OCI-LY7 (cell line): ENCODE data around the gene ARL3. TPM values are rescaled to one million over a fixed set of nuclear protein-coding genes. Genes with fewer than 3 reads are reported as not detected.

Experiments used
- BruUV-seq: library from RNA; stranded (reverse); fragments of 400-500 nt; replicated peaks from 2 replicates; lab custom pipeline; 2021; lab: Mats Ljungman, UMichigan
- CTCF ChIA-PET: fragments of 300-600 bp; sonication (Branson Sonifier 250); formaldehyde crosslinking; loops from one replicate; lab custom pipeline; 2022; ENCODE audit warnings: antibody characterized with exemption; ENCODE audit not compliant: unreplicated experiment; lab: Charles Lee
- POLR2A ChIA-PET: fragments of 300-600 bp; sonication (Branson Sonifier 250); formaldehyde crosslinking; loops from one replicate; lab custom pipeline; 2022; ENCODE audit warnings: antibody characterized with exemption; lab: Charles Lee
- DNase-seq: peaks from one replicate; pipeline ENCODE4 v3.0.0-alpha.2; 2015; ENCODE audit warnings: low spot score
- H2AFZ ChIP-seq: fragments of 200-600 bp; sonication (generic), shearing (Covaris generic); 2 replicates; pipeline ENCODE4 v1.6.1; 2014; ENCODE audit warnings: mild to moderate bottlenecking, antibody characterized with exemption, low read length, moderate library complexity
- H3K27ac ChIP-seq: fragments of 200-600 bp; sonication (generic); 2 replicates; pipeline ENCODE4 v1.5.1; 2014; ENCODE audit warnings: mixed run types, low read depth, mild to moderate bottlenecking, moderate library complexity, low read length, inconsistent platforms; ENCODE audit not compliant: poor library complexity, severe bottlenecking
- H3K36me3 ChIP-seq: fragments of 200-600 bp; sonication (generic); 2 replicates; pipeline ENCODE4 v1.6.1; 2014; ENCODE audit warnings: mild to moderate bottlenecking, antibody characterized with exemption, low read length, moderate library complexity, mixed read lengths; ENCODE audit not compliant: insufficient read depth
- H3K4me1 ChIP-seq: fragments of 200-600 bp; sonication (generic); 2 replicates; pipeline ENCODE4 v1.5.1; 2014; ENCODE audit warnings: mild to moderate bottlenecking, low read length; ENCODE audit not compliant: insufficient read depth, poor library complexity, severe bottlenecking
- H3K4me2 ChIP-seq: fragments of 200-600 bp; sonication (generic); 2 replicates; pipeline ENCODE4 v1.6.1; 2014; ENCODE audit warnings: mild to moderate bottlenecking, low read length
- H3K4me3 ChIP-seq: fragments of 200-600 bp; sonication (generic); 2 replicates; pipeline ENCODE4 v1.5.1; 2014; ENCODE audit warnings: mild to moderate bottlenecking, low read depth, low read length; ENCODE audit not compliant: poor library complexity, severe bottlenecking
- H3K79me2 ChIP-seq: fragments of 200-600 bp; sonication (generic); 2 replicates; pipeline ENCODE4 v1.6.1; 2016; ENCODE audit warnings: low read depth, mild to moderate bottlenecking, low read length, moderate library complexity, mixed read lengths; ENCODE audit not compliant: insufficient read depth
- H3K9me2 ChIP-seq: fragments of 200-600 bp; sonication (generic); 2 replicates; pipeline ENCODE4 v1.6.1; 2016; ENCODE audit warnings: mild to moderate bottlenecking, low read length, mixed read lengths; ENCODE audit not compliant: insufficient read depth
- H3K9me3 ChIP-seq: fragments of 200-600 bp; sonication (generic); 2 replicates; pipeline ENCODE4 v1.6.1; 2014; ENCODE audit warnings: mild to moderate bottlenecking, mixed run types, low read length, mixed read lengths
- H4K20me1 ChIP-seq: fragments of 200-600 bp; sonication (generic); 2 replicates; pipeline ENCODE4 v1.6.1; 2014; ENCODE audit warnings: mild to moderate bottlenecking, antibody characterized with exemption, low read length, moderate library complexity, mixed read lengths; ENCODE audit not compliant: insufficient read depth
- EZH2phosphoT487 ChIP-seq: fragments of 200-600 bp; sonication (generic); IDR thresholded peaks from 2 replicates; pipeline ENCODE4 v1.6.1; 2018; ENCODE audit warnings: low read depth, borderline replicate concordance, mild to moderate bottlenecking, mixed run types, antibody characterized with exemption, low read length, moderate library complexity, mixed read lengths
- intact Hi-C: fragments of 100-400 bp; cut with micrococcal nuclease; formaldehyde crosslinking; loops from one replicate; pipeline ENCODE4 v1.10.0; 2022; ENCODE audit not compliant: unreplicated experiment
- total RNA-seq, 2 experiments: library from RNA; depleted of rRNA in 1 of 2; stranded (reverse); fragments of >200 nt in 1 of 2; shearing (Covaris generic) in 1 of 2; gene quantifications; 2 replicates each; pipeline ENCODE4 v1.2.3, GENCODE V29; 2014 to 2022
- TF ChIP-seq, protein P1 (sequence below): fragments of 200-600 bp; sonication (generic); conservative IDR thresholded peaks from 2 replicates; pipeline ENCODE4 v1.5.1; 2014; ENCODE audit warnings: mild to moderate bottlenecking, antibody characterized with exemption, low read length, moderate library complexity, mixed read lengths

ARL3 gene
- total RNA-seq, 2 experiments from 2014 or later: 7.3 to 11.7 TPM

GRCh38 chr10:102646610-102647442, 67.4 kb downstream of the ARL3 start:
- no peaks in the 10 kb centered on the region for H3K9me2 ChIP-seq
- POLR2A ChIA-PET: interaction anchor here (0.7 to 2.1 kb wide), 5 partner anchors 11 to 545 kb away, joined by 3 to 11 read pairs (median 3); no protein-coding TSS in a partner anchor
- DNase-seq: peak; percentile 86
- H3K4me1 ChIP-seq: peaks cover 53% of the 10 kb centered on the region
- H3K79me2 ChIP-seq: peaks cover 73% of the 10 kb centered on the region
- peaks cover 37% of the 10 kb centered on the region; the same call in 1 of the 2 replicates for H3K36me3 ChIP-seq
- peak overlapping the region; percentile 95 for H3K27ac ChIP-seq
- BruUV-seq: no TSS peak
- H3K9me3 ChIP-seq: no peaks in the 10 kb centered on the region
- intact Hi-C loops: loop anchor here (1.0 to 10.0 kb wide), 7 partner anchors 14 to 952 kb away; partner anchors contain the start of genes ACTR1A, C10orf95, FBXW4 and NT5C2
- no peak overlapping the region for H2AFZ ChIP-seq
- CTCF ChIA-PET: no interaction called here
- peak overlapping the region; percentile 84 for H3K4me3 ChIP-seq
- H3K4me2 ChIP-seq: peak overlapping the region; percentile 82
- H4K20me1 ChIP-seq: no peaks in the 10 kb centered on the region
- no peak for TF ChIP-seq EZH2phosphoT487
- TF ChIP-seq, protein P1, sequence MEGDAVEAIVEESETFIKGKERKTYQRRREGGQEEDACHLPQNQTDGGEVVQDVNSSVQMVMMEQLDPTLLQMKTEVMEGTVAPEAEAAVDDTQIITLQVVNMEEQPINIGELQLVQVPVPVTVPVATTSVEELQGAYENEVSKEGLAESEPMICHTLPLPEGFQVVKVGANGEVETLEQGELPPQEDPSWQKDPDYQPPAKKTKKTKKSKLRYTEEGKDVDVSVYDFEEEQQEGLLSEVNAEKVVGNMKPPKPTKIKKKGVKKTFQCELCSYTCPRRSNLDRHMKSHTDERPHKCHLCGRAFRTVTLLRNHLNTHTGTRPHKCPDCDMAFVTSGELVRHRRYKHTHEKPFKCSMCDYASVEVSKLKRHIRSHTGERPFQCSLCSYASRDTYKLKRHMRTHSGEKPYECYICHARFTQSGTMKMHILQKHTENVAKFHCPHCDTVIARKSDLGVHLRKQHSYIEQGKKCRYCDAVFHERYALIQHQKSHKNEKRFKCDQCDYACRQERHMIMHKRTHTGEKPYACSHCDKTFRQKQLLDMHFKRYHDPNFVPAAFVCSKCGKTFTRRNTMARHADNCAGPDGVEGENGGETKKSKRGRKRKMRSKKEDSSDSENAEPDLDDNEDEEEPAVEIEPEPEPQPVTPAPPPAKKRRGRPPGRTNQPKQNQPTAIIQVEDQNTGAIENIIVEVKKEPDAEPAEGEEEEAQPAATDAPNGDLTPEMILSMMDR: no peak

DNA sequence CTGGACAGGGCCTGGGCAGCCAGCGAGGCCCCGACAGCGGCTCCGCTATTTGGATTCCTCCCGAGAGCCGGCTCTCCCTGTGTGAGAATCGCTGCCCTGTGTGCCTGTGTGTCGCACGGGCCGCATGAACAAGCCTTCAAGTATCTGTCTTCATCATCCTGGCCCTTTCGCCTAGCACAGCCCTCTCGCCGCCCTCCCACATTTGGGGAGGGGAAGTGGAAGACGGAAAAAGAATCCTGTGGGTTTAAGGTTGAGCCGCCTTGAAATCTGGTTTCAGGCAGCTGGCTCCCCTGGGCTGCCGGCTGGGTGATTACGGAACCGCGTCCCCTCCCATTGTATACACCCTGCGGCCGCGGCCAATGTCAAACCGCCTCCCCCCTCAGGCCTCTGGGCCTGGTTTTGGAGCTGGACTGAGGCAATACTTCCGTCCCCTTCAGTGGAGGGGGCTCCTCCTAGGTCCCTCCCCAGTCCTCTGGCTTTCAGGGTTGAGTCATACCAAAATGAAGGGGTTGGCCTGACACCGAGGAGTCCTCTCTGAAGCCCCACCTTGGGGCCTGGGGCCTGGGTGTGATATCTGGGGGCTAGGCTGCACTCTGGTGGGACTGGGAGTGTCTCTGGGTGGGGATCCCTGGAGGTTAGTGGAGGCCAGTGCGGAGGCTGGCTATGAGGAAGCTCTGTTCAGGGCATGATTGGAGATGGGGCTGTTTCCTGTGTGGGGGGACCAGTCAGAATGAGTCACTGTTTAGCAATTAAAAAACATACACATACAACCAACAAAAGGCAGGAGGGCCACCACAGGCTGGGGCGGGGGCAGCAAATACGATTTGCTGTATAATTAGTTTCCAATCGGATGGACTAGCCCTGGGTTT, 68.2 kb downstream of the ARL3 start:
- H3K79me2 ChIP-seq: peaks cover 65% of the 10 kb centered on the region
- no peaks in the 10 kb centered on the region for H3K9me3 ChIP-seq
- peak overlapping the region; percentile 84 for H3K4me3 ChIP-seq
- ChIA-PET CTCF (no interaction called here), POLR2A (interaction anchor here (0.5 to 2.2 kb wide), 10 partner anchors 10 to 1595 kb away, joined by 3 to 11 read pairs (median 4); partner anchors contain the start of genes ARL3 and SFXN2)
- peak; percentile 82 for DNase-seq
- H3K27ac ChIP-seq: peak overlapping the region; percentile 95
- no peaks in the 10 kb centered on the region for H3K9me2 ChIP-seq
- TSS peak; percentile 60 for BruUV-seq
- peak overlapping the region; percentile 82 for H3K4me2 ChIP-seq
- H3K4me1 ChIP-seq: peaks cover 50% of the 10 kb centered on the region
- intact Hi-C loops: loop anchor here (2.0 to 10.0 kb wide), 5 partner anchors 143 to 951 kb away; partner anchors contain the start of genes ACTR1A, C10orf95, FBXW4 and NT5C2
- H2AFZ ChIP-seq: no peak overlapping the region
- no peaks in the 10 kb centered on the region for H4K20me1 ChIP-seq
- TF ChIP-seq EZH2phosphoT487: no peak
- H3K36me3 ChIP-seq: peaks cover 29% of the 10 kb centered on the region; the same call in 1 of the 2 replicates
